RWPE1 (cell line): ENCODE results near the gene LIN28A.
"Not testable (repeated sequence)": the region's sequence is repeated elsewhere in the genome, so short reads cannot be mapped to it uniquely, and the experiment has no call there.

ENCODE experiments used
- CTCF ChIA-PET: fragments of 350-600 bp; sonication (Branson Sonifier 250); formaldehyde crosslinking; extraction: SDS; loops from one replicate; lab custom pipeline; 2021; lab: Yijun Ruan, JAX
- POLR2A ChIA-PET: fragments of 400-600 bp; formaldehyde crosslinking; extraction: SDS; loops from one replicate; lab custom pipeline; 2020; ENCODE audit warnings: antibody characterized with exemption; ENCODE audit not compliant: low non-redundant PET; lab: Yijun Ruan, JAX
- DNase-seq: peaks from one replicate; pipeline ENCODE4 v3.0.0; 2012; ENCODE audit warnings: low spot score
- H3K27ac ChIP-seq: fragments of 450-650 bp; 2 replicates; pipeline ENCODE4 v1.5.1; 2017
- CTCF ChIP-seq: fragments of 450-650 bp; conservative IDR thresholded peaks from 2 replicates; pipeline ENCODE4 v1.5.1; 2017; ENCODE audit warnings: low read depth, mild to moderate bottlenecking

Gene LIN28A

GRCh38 chr1:26367441-26367840 lies 43.2 kb upstream of the LIN28A start:
- POLR2A ChIA-PET = no interaction called here
- CTCF ChIA-PET = interaction anchor here (0.7 kb wide), 1 partner anchor 155 kb away, joined by 3 read pairs; no protein-coding TSS in a partner anchor
- no peak overlapping the region for H3K27ac ChIP-seq
- no peak for DNase-seq
- TF ChIP-seq CTCF = no peak

- TF ChIP-seq CTCF = no peak
- DNase-seq = no peak
- H3K27ac ChIP-seq = no peak overlapping the region
- CTCF ChIA-PET = interaction anchor here (0.6 kb wide), 1 partner anchor 511 kb away, joined by 3 read pairs; no protein-coding TSS in a partner anchor
- POLR2A ChIA-PET = no interaction called here
Observed at GRCh38 chr1:26368006-26368405, 42.6 kb upstream of the LIN28A start.

GRCh38 chr1:26368486-26368885 lies 42.1 kb upstream of the LIN28A start:
- CTCF ChIA-PET = no interaction called here
- TF ChIP-seq CTCF = no peak
- H3K27ac ChIP-seq = no peak overlapping the region
- POLR2A ChIA-PET = no interaction called here
- no peak for DNase-seq

GRCh38 chr1:26370591-26371382 lies 39.8 kb upstream of the LIN28A start:
- CTCF ChIA-PET = interaction anchor here (0.6 kb wide), 1 partner anchor 20 kb away, joined by 3 read pairs; no protein-coding TSS in a partner anchor
- POLR2A ChIA-PET = no interaction called here
- DNase-seq = no peak
- TF ChIP-seq CTCF = no peak
- peak overlapping the region; percentile 79; the same call in 1 of the 2 replicates for H3K27ac ChIP-seq

- peak; percentile 85 for DNase-seq
- ChIA-PET POLR2A (interaction anchor here (0.6 kb wide), 1 partner anchor 9 kb away, joined by 3 read pairs; no protein-coding TSS in a partner anchor), CTCF (interaction anchor here (1.0 kb wide), 1 partner anchor 8 kb away, joined by 3 read pairs; no protein-coding TSS in a partner anchor)
- no peak for TF ChIP-seq CTCF
- peak overlapping the region; percentile 79 for H3K27ac ChIP-seq
Observed at GRCh38 chr1:26372039-26372438, 38.6 kb upstream of the LIN28A start.

GRCh38 chr1:26372611-26373010 lies 38.0 kb upstream of the LIN28A start, which contains the start of gene ZNF683:
Gene ZNF683 (minus strand): TSS chr1:26372750. CDS start chr1:26368571, 4,179 bp downstream.
- POLR2A ChIA-PET, DNase-seq: not testable (repeated sequence)
- H3K27ac ChIP-seq = peak within 1 kb of the TSS; percentile 79
- CTCF ChIA-PET = interaction anchor here (1.0 kb wide), 1 partner anchor 8 kb away, joined by 3 read pairs; no protein-coding TSS in a partner anchor

GRCh38 chr1:26373281-26373680 lies 37.3 kb upstream of the LIN28A start:
- H3K27ac ChIP-seq = peak overlapping the region; percentile 79
- no peak for TF ChIP-seq CTCF
- no peak for DNase-seq
- CTCF ChIA-PET = interaction anchor here (0.5 to 2.0 kb wide), 2 partner anchors 9 to 130 kb away, joined by 4 to 12 read pairs; no protein-coding TSS in a partner anchor
- POLR2A ChIA-PET = no interaction called here
